GM19351 (cell line): ENCODE measurements around the gene LIPE.

Source experiments
- ATAC-seq: cut with Tn5 transposase; IDR thresholded peaks from one replicate; pipeline ENCODE4 v1.9.1; 2021; ENCODE audit warnings: mild to moderate bottlenecking, moderate library complexity; ENCODE audit not compliant: unreplicated experiment

The LIPE gene

GRCh38 chr19:42445948-42446347 lies 18.8 kb upstream of the LIPE start:
- no peak for ATAC-seq

- ATAC-seq: no peak
These were observed 16.8 kb upstream of the LIPE start for GRCh38 chr19:42443944-42444398.

- no peak for ATAC-seq
These were observed 15.6 kb upstream of the LIPE start, which contains the start of gene CXCL17 for GRCh38 chr19:42442833-42443232. TSS of gene CXCL17 (minus strand) at chr19:42442946. CDS start at chr19:42442832, 114 bp downstream.

DNA sequence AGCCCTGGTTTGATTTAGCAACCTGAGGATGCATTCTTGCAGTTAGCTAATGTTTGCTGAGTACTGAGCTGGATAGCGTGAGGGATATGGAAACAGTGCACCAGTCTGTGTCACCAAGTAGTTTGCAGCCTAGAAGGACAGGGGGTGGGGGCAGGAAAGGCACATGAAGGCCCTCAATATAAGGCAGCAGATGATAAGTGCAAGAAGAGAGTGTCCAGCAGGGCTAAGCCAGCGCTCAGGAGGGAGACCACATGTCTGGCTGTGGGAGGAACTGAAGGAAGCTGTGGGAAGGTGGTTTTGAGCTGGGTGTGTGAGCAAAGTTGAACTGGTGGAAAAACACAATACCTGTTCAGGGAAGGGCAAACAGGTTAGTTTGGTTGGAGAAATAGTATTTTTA lies 13.9 kb upstream of the LIPE start:
- ATAC-seq: no peak

GRCh38 chr19:42440357-42441048 lies 13.3 kb upstream of the LIPE start:
- no peak for ATAC-seq

DNA sequence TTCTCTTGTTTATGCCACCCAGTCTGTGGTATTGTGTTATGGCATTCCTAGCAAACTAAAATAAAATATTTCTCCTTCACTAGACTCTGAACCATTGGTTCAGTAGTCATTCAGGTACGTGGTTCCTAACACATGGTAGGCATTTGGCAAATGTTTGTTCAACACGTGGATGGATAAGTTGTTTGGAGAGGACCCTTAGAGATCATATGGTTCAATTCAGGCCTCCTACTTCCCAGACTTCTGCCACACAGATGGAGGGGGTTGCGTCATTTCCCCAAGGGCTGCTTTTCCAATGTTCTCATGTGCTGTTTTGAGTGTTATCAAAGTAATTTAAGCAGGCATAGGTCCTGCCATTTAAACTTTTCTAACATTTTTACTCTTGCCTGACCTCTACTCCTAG lies 8.8 kb upstream of the LIPE start:
- no peak for ATAC-seq

- no peak for ATAC-seq
These were observed 8.1 kb upstream of the LIPE start for GRCh38 chr19:42435316-42435715.

DNA sequence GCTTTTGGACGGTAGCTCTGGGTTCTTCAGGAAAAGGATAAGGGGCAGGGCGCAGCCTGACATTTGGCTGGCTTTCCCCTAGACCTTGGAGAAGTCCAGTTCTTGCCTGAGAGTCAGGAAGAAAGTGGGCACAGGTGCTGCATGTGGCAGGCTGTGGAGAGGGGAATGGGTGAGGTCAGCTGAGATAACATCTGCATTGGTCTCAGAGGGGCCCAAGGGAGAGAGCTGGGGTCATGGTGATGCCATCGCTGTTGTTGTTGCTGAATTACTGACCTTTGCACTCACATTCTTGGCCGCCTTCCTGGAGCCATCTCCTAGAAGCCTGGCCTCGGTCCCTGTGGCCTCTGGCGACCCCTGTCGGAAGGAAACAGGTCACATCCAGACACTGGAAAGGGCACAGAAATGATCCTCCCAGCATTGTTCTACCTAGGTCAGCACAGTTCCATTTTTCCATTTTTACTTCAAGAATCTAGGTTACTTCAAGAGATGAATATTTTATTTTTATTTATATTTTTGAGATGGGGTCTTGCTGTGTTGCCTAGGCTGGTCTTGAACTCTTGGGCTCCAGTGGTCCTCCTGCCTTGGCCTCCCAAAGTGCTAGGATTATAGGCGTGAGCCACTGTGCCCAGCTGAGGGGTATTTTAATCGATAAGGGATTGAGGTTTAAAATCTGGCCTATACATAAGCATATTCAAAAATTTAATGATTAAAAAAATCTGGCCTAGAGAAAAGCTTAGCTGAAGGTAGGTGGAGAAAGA lies 6.5 kb upstream of the LIPE start:
- peak; percentile 49 for ATAC-seq

- no peak for ATAC-seq
These were observed 4.3 kb upstream of the LIPE start for GRCh38 chr19:42431486-42431885.

- ATAC-seq: no peak
These were observed 1.5 kb upstream of the LIPE start for GRCh38 chr19:42428676-42429075.

GRCh38 chr19:42426643-42427042 lies 545 bp downstream of the LIPE start:
- no peak for ATAC-seq

DNA sequence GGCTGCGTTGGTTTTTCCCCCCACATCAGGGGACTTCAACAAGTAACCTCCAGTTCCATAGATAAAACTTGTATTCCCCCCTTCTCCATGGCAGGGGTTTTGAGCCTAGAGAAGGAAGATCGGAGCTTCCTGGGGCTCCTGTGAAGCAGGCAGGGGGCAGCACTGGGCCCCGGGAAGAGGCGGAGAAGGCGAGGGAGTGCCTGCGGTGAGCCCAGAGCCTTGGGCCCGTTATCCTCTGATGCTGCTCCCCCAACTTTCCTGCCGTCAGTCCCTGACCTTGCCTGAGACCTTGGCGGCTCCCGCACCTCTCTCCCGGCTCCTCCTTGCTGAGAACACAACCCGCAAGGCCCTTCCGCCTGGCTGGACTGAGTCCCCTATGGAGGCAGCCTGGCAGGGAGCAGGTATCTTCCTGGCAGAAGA lies 2.5 kb downstream of the LIPE start:
- ATAC-seq: no peak

DNA sequence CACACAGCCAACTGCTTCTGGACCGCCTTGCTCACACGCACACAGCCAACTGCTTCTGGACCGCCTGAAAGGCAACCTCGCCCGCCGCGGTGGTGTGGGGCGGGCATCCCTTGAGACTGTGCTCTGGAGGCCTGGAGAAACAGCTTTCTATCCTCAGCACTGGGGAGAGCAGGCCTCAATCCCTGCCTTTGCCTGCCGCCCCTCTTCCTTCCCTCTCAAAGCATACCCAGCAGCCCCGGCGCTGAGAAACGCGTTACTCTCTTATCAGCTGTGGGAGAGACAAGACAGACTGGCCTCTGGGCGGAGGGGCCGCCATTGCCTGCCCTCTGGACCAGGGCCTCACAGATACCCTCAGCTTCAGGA lies 2.9 kb downstream of the LIPE start:
- ATAC-seq: no peak

DNA sequence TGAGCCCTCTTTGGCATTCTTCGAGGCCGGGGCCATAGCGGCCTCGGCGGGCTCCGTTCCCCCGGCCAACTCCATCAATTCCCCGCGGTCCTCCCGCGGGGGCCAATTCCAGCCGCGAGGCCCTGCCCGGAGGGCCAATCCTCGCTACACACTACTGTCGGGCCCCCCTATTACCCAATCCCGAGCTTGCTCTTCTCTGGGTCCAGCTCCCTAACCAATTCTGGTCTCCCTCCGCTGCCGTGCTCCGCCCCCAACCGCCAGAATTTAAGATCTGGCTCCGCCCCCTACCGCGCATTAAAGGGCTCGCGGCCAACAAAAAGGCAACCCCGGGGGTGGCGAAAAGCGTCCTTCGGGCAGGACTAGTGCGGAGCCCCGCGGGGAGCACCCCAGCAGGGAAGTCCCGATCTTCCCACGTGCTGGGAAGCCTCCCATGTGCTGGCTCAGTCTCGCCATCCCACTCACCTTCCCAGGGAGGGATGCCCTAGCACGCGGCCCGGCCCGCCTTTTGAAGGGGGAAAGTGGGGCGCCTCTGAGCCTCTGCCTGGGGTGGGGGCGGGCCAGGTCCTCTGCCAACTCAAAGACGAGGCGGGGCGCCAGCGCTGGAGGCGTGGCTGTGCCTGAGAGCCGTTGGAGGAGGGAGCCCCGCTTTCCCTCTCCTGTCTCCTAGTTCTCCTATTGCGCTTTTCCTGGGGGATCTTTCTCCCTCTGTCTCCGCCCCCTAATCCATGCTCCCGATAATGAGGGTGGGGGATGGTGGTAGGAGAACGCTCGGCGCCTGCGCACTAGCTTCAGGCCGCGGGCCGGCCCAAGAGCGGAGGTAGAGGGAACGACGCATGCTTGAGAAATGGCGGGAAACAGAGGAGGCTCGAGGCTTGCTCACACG lies 3.5 kb downstream of the LIPE start:
- peak; percentile 87 for ATAC-seq

GRCh38 chr19:42422901-42423461 lies 4.2 kb downstream of the LIPE start:
- ATAC-seq: peak; percentile 28

GRCh38 chr19:42422092-42422900 lies 4.9 kb downstream of the LIPE start:
- no peak for ATAC-seq

DNA sequence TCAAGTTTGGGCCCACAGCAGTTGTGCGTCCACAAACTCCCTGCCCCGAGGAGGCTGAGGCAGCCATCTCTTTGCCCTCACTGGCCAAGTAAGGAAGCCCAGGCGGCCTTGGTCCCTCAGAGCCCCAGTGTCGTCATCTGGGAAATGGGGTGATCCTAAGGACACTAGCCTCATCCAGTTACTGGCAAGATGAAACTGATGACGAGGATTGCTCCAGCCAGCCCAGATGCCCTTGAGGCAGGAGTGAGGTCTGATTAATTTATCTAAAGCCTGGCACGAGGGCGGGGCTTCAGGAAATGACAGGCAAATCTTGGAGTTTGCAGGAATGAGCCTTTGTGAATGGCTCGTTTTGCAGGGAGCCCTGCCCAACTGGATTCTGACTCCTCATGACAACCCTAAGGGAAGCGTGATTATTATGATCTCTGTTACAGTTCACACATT lies 5.6 kb downstream of the LIPE start:
- ATAC-seq: no peak

DNA sequence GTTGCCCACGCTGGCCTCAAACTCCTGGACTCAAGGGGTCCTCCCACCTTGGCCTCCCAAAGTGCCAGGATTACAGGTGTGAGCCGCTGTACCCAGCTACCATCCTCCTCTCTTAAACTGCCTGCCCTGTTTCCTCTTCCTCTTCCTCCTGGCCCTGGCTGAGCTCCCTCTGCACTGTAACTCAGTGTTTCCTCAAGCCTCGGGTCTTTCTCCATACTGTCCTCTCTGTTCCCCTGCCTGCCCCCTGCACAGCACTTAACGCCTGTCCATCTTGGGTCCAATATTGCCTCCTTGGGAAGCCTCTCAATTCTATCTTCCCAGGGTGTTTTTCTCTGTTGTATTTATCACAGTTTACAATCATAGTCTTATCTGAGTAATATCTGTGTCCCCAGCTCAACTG lies 6.1 kb downstream of the LIPE start:
- ATAC-seq: no peak

DNA sequence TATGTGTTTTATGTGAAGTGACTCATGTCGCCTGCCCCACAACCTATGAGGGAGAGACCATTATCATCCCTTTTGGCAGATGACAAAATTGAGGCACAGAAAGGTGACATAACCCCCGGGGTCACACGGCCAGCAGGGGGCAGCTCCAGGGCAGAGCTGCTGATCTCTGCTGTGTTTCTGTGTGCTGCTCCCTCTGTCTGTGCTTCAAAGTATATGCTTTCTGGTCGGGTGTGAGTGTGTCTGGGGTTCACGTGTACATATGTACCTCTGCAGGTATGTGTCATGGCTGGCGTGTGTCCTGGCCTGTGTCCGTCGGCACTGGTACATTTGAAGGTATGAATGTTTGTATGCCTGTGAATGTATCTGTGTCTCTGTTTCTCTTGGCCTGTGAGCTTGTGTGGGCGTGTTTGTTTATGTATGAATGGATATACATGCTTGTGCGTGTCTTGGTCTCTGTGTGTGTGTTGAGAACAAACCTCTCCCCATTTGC lies 7.1 kb downstream of the LIPE start:
- ATAC-seq: peak; percentile 53

DNA sequence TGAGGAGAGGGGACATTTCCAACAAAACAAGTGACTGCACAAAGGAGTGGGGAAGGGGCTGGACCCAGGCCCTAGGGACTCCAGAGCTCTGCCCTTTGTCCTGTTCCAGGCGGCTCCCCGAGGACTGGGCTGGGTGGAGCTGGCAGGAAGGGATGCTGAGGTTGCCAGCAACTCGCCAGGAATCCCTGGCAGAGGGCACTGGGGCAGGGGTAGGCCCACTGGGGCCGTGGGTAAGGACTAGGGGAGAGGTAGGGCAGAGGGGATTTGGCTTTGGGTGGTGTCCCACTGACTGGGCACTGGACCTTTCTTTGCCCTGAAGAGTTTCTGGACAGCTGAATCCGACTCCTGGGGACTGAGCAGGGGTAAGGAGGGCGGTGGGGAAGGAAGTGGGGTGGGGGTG lies 7.9 kb downstream of the LIPE start:
- no peak for ATAC-seq
